Measurements from ENCODE around the gene MSLN.
"Not testable (repeated sequence)": the region's sequence is repeated elsewhere in the genome, so short reads cannot be mapped to it uniquely, and the experiment has no call there.

Gene MSLN

DNA sequence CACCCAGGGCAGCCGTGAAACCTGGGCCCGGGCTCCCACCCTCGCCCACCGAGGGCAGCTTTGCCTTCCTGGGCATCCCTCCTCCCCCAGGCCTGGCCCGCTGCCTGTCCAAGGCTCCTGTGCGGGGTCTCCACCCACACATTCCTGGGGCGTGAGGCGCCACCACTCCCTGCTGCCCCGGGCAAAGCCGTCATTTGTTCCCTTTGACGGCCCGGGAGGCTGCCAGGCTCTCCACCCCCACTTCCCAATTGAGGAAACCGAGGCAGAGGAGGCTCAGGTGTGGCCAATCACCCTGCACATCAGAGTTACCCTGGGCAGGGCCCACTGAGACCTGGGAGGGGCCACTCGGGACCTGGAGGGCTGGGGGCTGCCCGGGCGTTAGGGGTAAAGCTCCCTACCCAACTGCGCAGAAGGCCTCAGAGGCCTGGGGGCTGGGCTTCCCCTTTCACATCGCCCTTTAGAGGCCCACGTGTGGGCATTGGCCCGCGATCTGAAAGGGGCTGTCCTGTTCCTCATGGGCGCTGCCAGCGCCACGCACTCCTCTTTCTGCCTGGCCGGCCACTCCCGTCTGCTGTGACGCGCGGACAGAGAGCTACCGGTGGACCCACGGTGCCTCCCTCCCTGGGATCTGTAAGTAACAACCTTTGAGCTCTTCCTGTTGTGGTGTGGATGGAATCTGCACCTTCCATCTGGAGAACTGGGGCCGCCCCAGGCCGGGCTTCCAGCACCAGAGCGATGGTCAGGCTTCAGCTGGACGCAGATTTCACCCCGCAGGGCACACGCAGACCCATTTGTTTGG is at the start of gene MSLN:
TSS of gene MSLN (plus strand) at position 190 of the 799 bp plus-strand sequence. CDS start 1,947 bp downstream, outside the sequence.
- no peak for DNase-seq

- no peak for DNase-seq
These were observed 49.5 kb upstream of the MSLN start for GRCh38 chr16:711084-711483.

GRCh38 chr16:711548-712320 is 48.8 kb upstream of the MSLN start:
- DNase-seq = peak; percentile 65

DNA sequence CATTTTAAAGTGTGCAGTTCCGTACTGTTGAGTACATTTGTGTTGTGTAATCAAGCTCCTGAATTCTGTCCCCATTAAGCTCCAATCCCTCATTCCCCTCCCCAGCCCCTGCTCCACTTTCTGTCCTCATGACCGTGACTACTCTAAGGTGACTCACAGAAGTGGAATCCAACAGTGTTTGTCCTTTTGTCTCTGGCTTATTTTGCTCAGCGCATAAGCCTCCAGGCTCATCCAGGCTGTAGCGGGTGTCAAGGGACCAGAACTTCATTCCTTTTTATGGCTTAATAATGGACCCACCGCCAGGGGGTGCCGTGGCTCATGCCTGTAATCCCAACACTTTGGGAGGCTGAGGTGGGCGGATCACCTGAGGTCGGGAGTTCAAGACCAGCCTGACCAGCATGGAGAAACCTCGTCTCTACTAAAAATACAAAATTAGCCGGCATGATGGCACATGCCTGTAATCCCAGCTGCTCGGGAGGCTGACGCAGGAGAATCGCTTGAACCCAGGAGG is 47.7 kb upstream of the MSLN start:
- DNase-seq = not testable (repeated sequence)

GRCh38 chr16:714079-714478 is 46.5 kb upstream of the MSLN start:
- no peak for DNase-seq

- peak; percentile 81 for DNase-seq
These were observed 45.7 kb upstream of the MSLN start, which contains the start of gene METRN for GRCh38 chr16:714558-715476. TSS of gene METRN (plus strand) at chr16:715118. CDS start at chr16:715290, 172 bp downstream.

DNA sequence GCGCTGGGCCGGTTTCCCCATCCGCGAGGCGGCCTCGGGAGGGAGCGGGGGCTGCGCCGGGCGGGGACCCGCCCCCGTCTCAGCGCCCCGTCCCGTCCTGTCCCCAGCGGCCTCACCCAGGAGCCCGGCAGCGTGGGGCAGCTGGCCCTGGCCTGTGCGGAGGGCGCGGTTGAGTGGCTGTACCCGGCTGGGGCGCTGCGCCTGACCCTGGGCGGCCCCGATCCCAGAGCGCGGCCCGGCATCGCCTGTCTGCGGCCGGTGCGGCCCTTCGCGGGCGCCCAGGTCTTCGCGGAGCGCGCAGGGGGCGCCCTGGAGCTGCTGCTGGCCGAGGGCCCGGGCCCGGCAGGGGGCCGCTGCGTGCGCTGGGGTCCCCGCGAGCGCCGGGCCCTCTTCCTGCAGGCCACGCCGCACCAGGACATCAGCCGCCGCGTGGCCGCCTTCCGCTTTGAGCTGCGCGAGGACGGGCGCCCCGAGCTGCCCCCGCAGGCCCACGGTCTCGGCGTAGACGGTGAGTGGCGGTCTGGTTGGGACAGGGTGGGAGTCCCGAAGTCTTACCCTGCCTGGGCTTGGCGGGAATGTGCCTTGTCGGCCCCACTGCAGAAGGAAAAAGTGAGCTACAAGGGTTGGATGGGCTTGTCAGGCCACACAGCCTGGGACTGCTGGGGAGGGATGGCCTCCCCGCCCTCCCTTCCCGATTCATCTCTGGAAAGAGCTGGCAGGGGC is 44.9 kb upstream of the MSLN start:
- no peak for DNase-seq

DNA sequence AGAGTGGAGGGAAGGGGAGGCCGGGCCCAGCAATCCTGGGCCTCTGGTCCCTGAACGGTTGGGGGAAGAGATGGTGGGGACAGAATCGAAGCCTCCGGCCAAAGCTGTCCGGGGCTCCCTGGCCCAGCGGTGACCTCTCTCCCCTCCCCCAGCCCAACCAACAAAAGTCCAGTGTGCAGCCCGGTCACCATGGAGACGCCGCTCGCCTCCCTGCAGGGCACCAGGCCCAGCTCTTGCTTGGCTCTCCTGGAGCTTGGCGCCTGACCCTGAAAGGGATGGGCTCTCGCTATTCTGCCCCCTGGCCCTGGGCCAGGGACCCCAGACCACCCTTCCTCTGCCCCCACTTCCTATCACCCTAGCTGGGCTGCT is 44.4 kb upstream of the MSLN start:
- DNase-seq = no peak

DNA sequence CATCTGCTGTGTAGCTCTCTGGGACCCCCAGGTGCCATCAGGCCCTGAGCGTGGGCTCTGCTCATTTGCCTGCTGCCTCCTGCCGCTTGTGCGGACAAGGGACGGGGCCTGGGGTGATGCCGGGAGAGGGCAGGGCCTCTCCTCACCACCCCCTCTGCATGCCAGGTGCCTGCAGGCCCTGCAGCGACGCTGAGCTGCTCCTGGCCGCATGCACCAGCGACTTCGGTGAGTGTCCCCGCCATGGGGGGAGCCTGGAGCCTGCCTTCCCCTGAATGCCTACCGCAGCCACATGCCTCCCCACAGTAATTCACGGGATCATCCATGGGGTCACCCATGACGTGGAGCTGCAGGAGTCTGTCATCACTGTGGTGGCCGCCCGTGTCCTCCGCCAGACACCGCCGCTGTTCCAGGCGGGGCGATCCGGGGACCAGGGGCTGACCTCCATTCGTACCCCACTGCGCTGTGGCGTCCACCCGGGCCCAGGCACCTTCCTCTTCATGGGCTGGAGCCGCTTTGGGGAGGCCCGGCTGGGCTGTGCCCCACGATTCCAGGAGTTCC is 43.7 kb upstream of the MSLN start:
- DNase-seq = no peak

GRCh38 chr16:717450-718245 is 42.9 kb upstream of the MSLN start:
- DNase-seq = no peak

GRCh38 chr16:718389-718788 is 42.1 kb upstream of the MSLN start:
- no peak for DNase-seq

- DNase-seq = no peak
These were observed 41.6 kb upstream of the MSLN start for GRCh38 chr16:718922-719321.

GRCh38 chr16:719815-720446 is 40.6 kb upstream of the MSLN start:
- no peak for DNase-seq

DNA sequence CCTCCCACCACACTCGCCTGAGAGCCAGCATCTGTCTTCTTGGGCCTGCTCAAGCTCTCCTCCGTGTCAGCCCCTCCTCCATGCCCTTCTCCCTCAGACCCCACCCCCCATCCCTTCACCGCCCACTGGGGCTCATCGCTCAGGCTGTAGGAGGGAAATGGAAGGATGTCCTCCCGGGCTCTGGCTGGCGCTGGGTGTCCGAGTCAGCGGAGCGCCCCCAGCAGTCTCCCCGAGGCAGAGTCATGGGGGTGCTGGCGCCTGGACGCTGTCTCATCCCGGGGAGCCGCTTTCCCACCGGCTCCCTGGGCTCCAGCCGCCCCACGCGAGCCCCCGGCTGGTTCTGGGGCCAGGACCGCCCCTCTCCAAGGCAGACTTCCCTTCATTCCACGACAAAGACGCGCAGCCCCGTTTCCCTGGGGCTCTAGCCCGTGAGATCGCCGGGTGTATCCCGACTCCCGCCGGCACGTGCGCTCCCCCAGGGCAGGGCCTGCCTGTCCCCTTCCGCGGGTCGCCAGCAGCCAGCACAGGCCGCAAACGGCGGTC is 40.0 kb upstream of the MSLN start:
- no peak for DNase-seq

DNA sequence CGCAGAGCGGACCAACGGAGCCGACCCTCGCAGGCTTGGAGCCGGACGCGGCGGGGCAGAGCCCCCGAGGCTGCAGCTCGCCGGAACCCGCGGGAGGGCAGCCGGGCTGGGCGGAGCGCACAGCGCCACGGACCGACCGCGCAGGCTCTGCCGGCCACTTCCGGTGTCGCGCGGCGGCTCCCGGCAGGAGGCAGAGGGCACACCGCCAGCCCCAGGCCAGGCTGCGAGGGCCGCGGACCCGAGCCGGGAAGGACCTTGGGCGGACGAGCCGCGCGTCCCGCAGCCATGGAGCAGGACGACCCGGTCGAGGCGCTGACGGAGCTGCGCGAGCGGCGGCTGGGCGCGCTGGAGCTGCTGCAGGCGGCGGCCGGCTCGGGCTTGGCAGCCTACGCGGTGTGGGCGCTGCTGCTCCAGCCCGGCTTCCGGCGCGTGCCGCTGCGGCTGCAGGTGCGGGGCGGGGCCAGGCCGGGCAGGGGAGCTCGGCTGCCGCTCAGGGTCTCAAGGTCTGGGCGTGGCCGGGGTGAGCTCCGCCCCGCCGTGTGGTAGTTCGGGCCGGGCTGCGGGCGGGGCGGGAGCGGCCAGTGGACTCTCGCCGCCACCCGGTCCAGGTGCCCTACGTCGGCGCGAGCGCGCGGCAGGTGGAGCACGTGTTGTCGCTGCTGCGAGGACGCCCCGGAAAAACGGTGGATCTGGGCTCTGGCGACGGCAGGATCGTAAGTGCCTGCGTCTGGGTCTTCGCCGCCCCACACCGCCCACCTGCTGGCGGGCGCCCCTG is 39.4 kb upstream of the MSLN start, which contains the start of gene ANTKMT:
TSS of gene ANTKMT (plus strand) at position 157 of the 775 bp plus-strand sequence. CDS start at position 286, 129 bp downstream.
- peak; percentile 58 for DNase-seq

GRCh38 chr16:721765-722540 is 38.6 kb upstream of the MSLN start:
- DNase-seq = no peak

- no peak for DNase-seq
These were observed 37.5 kb upstream of the MSLN start for GRCh38 chr16:722835-723633.

All from activated effector memory CD4-positive, alpha-beta T cell treated with Interleukin-2 at 50 U/mL for 16 hours (primary cell).